RPMI8226 (cell line): ENCODE results near the gene NECAB3.

ENCODE experiments used
- DNase-seq: peaks from one replicate; pipeline ENCODE4 v3.0.0-alpha.2; 2015

Gene NECAB3

GRCh38 chr20:33676652-33677645 is 2.7 kb upstream of the NECAB3 start:
- no peak for DNase-seq

- DNase-seq: no peak
These were observed 1.9 kb upstream of the NECAB3 start for GRCh38 chr20:33676121-33676520.

- no peak for DNase-seq
These were observed 1.1 kb upstream of the NECAB3 start for GRCh38 chr20:33675136-33675959.

- no peak for DNase-seq
These were observed 576 bp downstream of the NECAB3 start for GRCh38 chr20:33673410-33674293.

DNA sequence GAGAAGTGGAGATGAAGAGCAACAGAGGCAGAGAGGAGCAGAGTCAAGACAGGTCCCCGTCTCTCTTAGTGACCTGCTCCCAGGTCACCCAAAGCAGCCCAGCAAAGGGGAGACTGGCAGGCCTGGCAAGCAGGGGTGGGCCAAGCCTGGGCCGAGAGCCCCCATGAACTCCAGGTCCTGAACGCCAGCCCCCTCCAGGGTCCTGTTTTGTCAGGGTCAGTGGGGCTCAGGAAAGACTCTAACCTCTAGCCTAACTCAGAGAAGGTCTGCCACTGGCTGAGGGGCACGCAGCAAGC is 1.2 kb downstream of the NECAB3 start:
- no peak for DNase-seq

- no peak for DNase-seq
These were observed 1.7 kb downstream of the NECAB3 start for GRCh38 chr20:33672426-33673113.

GRCh38 chr20:33671573-33672288 is 2.5 kb downstream of the NECAB3 start:
- no peak for DNase-seq

GRCh38 chr20:33670715-33671499 is 3.3 kb downstream of the NECAB3 start:
- DNase-seq: no peak

DNA sequence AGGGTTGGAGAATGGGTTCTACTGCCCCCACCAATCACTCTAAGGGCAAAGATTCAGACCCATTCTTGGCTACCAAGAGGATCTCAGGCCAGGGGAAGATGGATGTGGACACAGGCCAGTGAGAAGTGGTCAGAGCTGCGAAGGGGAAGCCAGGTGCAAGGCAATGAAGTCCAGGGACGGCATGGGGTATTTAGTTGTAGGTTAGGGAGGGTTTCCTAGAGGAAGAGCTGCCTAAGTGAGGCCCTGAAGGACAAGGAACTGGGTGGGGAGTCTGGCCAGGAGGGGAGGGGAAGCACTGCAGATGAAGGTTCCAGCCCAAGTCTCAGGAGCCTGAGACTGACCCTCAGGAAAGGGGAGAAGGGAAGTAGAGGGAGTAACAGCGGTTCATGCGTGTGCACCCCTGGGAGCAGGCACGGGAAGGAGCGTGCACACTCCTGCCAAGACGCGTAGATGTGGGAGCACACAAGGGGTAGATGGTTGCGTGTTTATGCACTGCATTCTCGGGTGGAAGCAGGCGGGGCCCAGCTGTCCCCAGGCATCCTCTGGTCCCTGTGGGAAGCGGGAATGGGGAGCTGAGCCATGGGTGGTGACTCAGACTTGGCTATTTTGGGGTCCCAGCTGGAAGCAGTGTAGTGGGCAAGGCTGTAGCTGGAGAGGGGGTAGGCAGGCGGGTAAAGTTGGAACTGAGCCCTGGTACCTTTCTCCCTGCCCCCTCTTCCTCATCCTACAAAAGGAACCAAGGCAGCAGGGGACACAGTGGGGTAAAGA is 4.2 kb downstream of the NECAB3 start:
- DNase-seq: no peak

DNA sequence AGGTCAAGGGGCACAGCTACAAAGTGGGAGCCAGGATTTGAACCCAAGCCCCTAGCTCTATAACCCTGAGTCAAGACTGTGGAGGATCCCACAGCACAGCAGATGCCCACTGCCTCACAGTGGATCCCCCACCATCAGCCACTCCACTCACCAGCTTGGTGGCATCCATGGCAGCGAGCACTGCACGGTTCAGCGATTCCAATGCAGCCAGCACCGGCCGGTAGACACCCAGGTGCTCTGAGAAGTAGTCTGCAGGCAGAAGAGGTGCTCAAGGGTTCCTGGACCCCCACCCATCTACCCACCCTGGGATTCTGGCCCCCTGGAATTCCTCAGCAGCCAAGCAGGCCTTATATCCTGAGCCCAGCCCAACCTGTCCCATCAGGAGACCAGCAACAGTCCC is 5.0 kb downstream of the NECAB3 start:
- no peak for DNase-seq

DNA sequence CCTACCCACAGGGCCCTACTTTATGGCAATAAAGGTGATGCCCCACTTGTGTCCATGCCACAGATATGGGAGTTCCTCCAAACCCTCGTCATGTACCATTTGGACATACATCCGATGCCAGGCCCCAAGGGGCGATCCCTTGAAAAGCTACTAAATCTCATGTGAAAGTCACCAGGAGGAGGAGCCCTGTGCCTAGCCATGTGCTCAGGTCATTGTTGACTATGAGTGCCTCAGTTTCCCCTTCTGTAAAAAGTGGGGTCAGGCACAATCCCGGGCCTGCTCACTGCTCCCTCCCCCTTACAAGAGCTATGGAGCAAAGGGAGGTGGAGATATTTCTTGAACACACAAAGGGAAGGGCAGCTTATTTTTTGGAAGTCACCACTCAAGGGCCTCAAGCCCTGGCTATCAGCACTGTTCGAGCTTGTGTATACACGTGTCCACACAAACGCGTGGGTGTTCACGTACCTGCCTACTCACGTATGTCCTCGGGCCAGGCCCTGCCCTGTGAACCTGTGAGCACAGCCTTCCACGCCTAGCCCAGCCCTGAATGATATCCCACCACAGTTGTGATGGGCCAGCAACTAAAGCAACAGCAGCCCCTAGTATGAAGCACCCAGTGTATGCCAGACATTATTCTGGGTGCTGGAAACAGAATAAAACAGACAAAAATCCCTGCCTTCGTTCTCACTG is 5.6 kb downstream of the NECAB3 start:
- no peak for DNase-seq

GRCh38 chr20:33667676-33668465 is 6.4 kb downstream of the NECAB3 start:
- DNase-seq: peak; percentile 91

DNA sequence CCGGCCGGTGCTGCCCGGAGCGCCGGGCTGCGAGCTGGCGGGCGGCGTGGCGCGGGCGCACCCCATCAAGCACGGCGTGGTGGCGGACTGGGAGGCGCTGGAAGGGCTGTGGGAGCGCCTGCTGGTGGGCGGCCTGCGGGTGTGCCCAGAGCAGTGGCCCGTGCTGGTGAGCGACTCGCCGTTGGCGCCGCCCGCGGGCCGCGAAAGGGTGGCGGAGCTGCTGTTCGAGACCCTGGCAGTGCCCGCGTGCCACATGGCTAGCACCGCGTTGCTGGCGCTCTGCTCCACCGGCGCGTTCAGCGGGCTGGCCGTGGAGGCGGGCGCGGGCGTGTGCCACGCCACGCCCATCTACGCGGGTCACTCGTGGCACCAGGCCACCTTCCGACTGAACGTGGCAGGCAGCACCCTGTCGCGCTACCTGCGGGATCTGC is 7.0 kb downstream of the NECAB3 start:
- peak; percentile 81 for DNase-seq

DNA sequence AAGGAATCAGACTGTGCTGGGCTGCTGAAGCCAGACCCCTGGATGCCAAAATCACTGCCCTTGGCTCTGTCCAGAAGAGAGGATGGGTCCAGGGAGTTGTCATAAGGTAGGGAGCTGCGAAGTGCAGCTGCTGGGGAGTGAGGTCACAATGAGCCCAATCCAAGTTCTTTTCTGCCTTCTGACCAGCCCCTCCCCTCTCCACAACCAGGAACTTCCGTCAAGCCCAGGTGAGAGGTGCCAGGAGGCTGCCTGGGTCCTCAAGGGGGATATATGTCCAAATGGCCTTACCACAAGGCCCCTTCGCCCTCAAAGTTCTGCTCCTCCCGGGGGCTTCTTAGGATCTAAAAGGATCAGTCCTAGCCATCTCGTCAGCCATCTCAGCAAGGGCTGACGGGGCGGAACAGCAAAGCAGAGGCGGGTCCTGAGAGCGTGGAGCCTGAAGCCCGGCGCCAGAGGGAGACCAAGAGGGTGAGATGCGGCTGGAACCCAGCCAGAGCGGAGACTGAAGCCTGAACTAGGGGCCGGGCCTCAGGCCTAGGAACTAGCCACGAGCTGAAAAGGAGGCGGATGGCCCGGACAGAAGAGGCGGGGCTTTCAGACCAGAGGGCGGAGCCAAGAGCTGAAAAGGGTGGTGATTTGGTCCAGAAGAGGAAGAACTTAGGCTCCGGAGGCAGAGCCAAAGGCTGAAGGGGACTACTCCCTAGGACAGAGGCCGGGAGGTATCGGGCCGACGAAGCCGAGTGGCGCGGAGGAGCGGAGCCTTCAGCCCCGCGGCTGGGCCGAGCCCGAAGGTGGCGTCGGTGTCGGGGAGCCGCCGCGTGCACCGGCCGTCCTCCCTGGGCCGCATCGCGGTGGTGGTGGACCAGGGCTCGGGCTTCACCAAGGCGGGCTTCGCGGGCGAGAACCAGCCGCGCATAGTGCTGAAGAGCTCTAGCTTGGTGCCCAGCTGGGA is 7.7 kb downstream of the NECAB3 start, which contains the start of gene ACTL10:
ACTL10 (plus strand) TSS at position 651 of the 952 bp plus-strand sequence. CDS start 555 bp downstream, outside the sequence.
- peak; percentile 100 for DNase-seq

- peak; percentile 51 for DNase-seq
These were observed 9.5 kb downstream of the NECAB3 start for GRCh38 chr20:33664762-33665144.

- no peak for DNase-seq
These were observed 10.0 kb downstream of the NECAB3 start for GRCh38 chr20:33664085-33664761.
